Naive thymus-derived CD4-positive, alpha-beta T cell (primary cell): ENCODE results near the gene HSPA6. TPM values are rescaled to one million over a fixed set of nuclear protein-coding genes. Genes with fewer than 3 reads are reported as not detected.

Experiments
- ATAC-seq: fragments of 150-1000 bp; cut with Tn5 transposase; 2 replicates; pipeline ENCODE4 v1.10.0; 2021; ENCODE audit warnings: mild to moderate bottlenecking, moderate library complexity
- CTCF ChIA-PET: fragments of 350-600 bp; sonication (Branson Sonifier 250); formaldehyde crosslinking; loops from one replicate; lab custom pipeline; 2021; ENCODE audit warnings: antibody characterized with exemption; lab: Charles Lee
- POLR2A ChIA-PET: fragments of 350-600 bp; sonication (Branson Sonifier 250); formaldehyde crosslinking; loops from one replicate; lab custom pipeline; 2021; ENCODE audit warnings: antibody characterized with exemption, inconsistent platforms; lab: Charles Lee
- DNase-seq, 9 donors: peaks; one replicate each; pipeline versions ENCODE4 v3.0.0 to v3.0.0-alpha.2; 2020 to 2022; ENCODE audit warnings: mixed read lengths in 1 of 9
- H3K27ac ChIP-seq: one replicate; pipeline ENCODE4 v1.7.0; 2013; ENCODE audit warnings: mild to moderate bottlenecking, low read depth, low read length, moderate library complexity
- H3K27me3 ChIP-seq, 2 donors: one replicate each; pipeline ENCODE4 v1.7.0; 2013; ENCODE audit warnings: low read length in 2 of 2, mild to moderate bottlenecking in 2 of 2, moderate library complexity in 2 of 2; ENCODE audit not compliant: control insufficient read depth in 2 of 2, insufficient read depth in 2 of 2
- H3K36me3 ChIP-seq, 3 experiments: 1 replicate in 2 of 3; 2 replicates in 1 of 3; pipeline ENCODE4 v1.7.0; 2013; ENCODE audit warnings: low read length in 3 of 3, mild to moderate bottlenecking in 3 of 3, moderate library complexity in 1 of 3; ENCODE audit not compliant: insufficient read depth in 3 of 3, control insufficient read depth in 2 of 3
- H3K4me1 ChIP-seq, 2 donors: one replicate each; pipeline ENCODE4 v1.7.0; 2013; ENCODE audit warnings: low read length in 2 of 2, mild to moderate bottlenecking in 2 of 2, moderate library complexity in 1 of 2; ENCODE audit not compliant: control insufficient read depth in 2 of 2, insufficient read depth in 2 of 2
- H3K4me3 ChIP-seq: 2 replicates; pipeline ENCODE4 v1.7.0; 2013; ENCODE audit warnings: mild to moderate bottlenecking, low read length
- H3K9me3 ChIP-seq, 3 experiments: 1 replicate in 2 of 3; 2 replicates in 1 of 3; pipeline ENCODE4 v1.7.0; 2013; ENCODE audit warnings: low read length in 3 of 3; ENCODE audit not compliant: control insufficient read depth in 2 of 3
- H3K27ac Mint-ChIP-seq, 9 donors: one replicate each; pipeline ENCODE4 v1.8.0; 2020 to 2022; ENCODE audit warnings: mixed read lengths in 9 of 9, mild to moderate bottlenecking in 8 of 9, moderate library complexity in 5 of 9, inconsistent platforms in 2 of 9
- H3K27me3 Mint-ChIP-seq, 5 donors: one replicate each; pipeline ENCODE4 v1.8.0; 2021 to 2022; ENCODE audit warnings: mixed read lengths in 5 of 5, mild to moderate bottlenecking in 1 of 5
- H3K36me3 Mint-ChIP-seq, 5 donors: one replicate each; pipeline ENCODE4 v1.8.0; 2020 to 2022; ENCODE audit warnings: mixed read lengths in 5 of 5, mild to moderate bottlenecking in 3 of 5, inconsistent platforms in 1 of 5
- H3K4me1 Mint-ChIP-seq, 7 donors: one replicate each; pipeline ENCODE4 v1.8.0; 2020 to 2022; ENCODE audit warnings: mixed read lengths in 7 of 7, mild to moderate bottlenecking in 3 of 7, inconsistent platforms in 1 of 7
- H3K4me3 Mint-ChIP-seq, 10 donors: one replicate each; pipeline ENCODE4 v1.8.0; 2020 to 2022; ENCODE audit warnings: mild to moderate bottlenecking in 10 of 10, mixed read lengths in 10 of 10, moderate library complexity in 6 of 10, inconsistent platforms in 2 of 10
- H3K9me3 Mint-ChIP-seq, 11 donors: one replicate each; pipeline ENCODE4 v1.8.0; 2020 to 2022; ENCODE audit warnings: mixed read lengths in 11 of 11, mild to moderate bottlenecking in 4 of 11, inconsistent platforms in 1 of 11, moderate library complexity in 1 of 11
- intact Hi-C, 2 donors: fragments of 100-400 bp; cut with micrococcal nuclease; formaldehyde crosslinking; loops; one replicate each; pipeline ENCODE4 v1.15.1; 2023
- polyA plus RNA-seq, 2 donors: library from polyadenylated mRNA; unstranded; fragments of 300-500 nt; fragmentation: Illumina TruSeq; gene quantifications; one replicate each; pipeline ENCODE4 v1.2.3, GENCODE V29; 2021
- total RNA-seq, 6 experiments: library from RNA in 5 of 6; stranded (reverse) in 5 of 6; gene quantifications; 1 replicate in 5 of 6; 2 replicates in 1 of 6; pipeline ENCODE4 v1.2.3 and lab custom pipeline; 2021 to 2026

Gene HSPA6
- total and polyA plus RNA-seq, 7 experiments from 2014 or later, result 0.32 to 3.5 (median 0.89) TPM; not detected in 2

GRCh38 chr1:161483361-161483760 lies 41.0 kb upstream of the HSPA6 start:
- Mint-ChIP-seq H3K4me3 (no peak overlapping the region), H3K27me3 (peaks cover 3 to 20% (median 15%) of the 10 kb centered on the region in 5 donors), H3K27ac (no peak overlapping the region), H3K9me3 (peaks cover 0 to 3% (median 0%) of the 10 kb centered on the region in 11 donors), H3K4me1 (peaks cover 0 to 4% (median 0%) of the 10 kb centered on the region in 7 donors), H3K36me3 (no peaks in the 10 kb centered on the region)
- Histone ChIP-seq H3K27me3 (no peaks in the 10 kb centered on the region), H3K4me1 (no peaks in the 10 kb centered on the region), H3K4me3 (no peak overlapping the region), H3K9me3 (no peaks in the 10 kb centered on the region), H3K27ac (no peak overlapping the region), H3K36me3 (no peaks in the 10 kb centered on the region)
- POLR2A ChIA-PET, result no interaction called here
- no peak for ATAC-seq
- no peak for DNase-seq
- intact Hi-C loops, result loop anchor here (10.0 kb wide), 3 partner anchors 161 to 551 kb away; no protein-coding TSS in a partner anchor
- CTCF ChIA-PET, result interaction anchor here (1.3 to 1.4 kb wide), 2 partner anchors 258 to 265 kb away, joined by 4 to 6 read pairs; no protein-coding TSS in a partner anchor

GRCh38 chr1:161484613-161485012 lies 39.7 kb upstream of the HSPA6 start:
- Mint-ChIP-seq H3K36me3 (no peaks in the 10 kb centered on the region), H3K27ac (no peak overlapping the region), H3K27me3 (peaks cover 15 to 31% (median 18%) of the 10 kb centered on the region in 5 donors), H3K4me1 (peaks cover 0 to 4% (median 0%) of the 10 kb centered on the region in 7 donors), H3K4me3 (no peak overlapping the region), H3K9me3 (peaks cover 0 to 3% (median 0%) of the 10 kb centered on the region in 11 donors)
- Histone ChIP-seq H3K27me3 (no peaks in the 10 kb centered on the region), H3K9me3 (no peaks in the 10 kb centered on the region), H3K36me3 (no peaks in the 10 kb centered on the region), H3K4me3 (no peak overlapping the region), H3K4me1 (no peaks in the 10 kb centered on the region), H3K27ac (no peak overlapping the region)
- DNase-seq, result no peak
- POLR2A ChIA-PET, result no interaction called here
- intact Hi-C loops, result loop anchor here (10.0 kb wide), 3 partner anchors 160 to 550 kb away; no protein-coding TSS in a partner anchor
- CTCF ChIA-PET, result interaction anchor here (0.6 to 2.2 kb wide), 4 partner anchors 101 to 263 kb away, joined by 3 to 12 read pairs (median 4); no protein-coding TSS in a partner anchor
- peak; percentile 56 for ATAC-seq

- CTCF ChIA-PET, result interaction anchor here (0.5 to 2.5 kb wide), 6 partner anchors 10 to 1364 kb away, joined by 3 to 18 read pairs (median 6); no protein-coding TSS in a partner anchor
- Histone ChIP-seq H3K36me3 (no peaks in the 10 kb centered on the region), H3K27me3 (no peaks in the 10 kb centered on the region), H3K4me1 (no peaks in the 10 kb centered on the region), H3K9me3 (no peaks in the 10 kb centered on the region), H3K27ac (no peak overlapping the region), H3K4me3 (no peak overlapping the region)
- H3K27ac Mint-ChIP-seq, result peak overlapping the region in 1 of 9 donors; percentile 32
- H3K4me3 Mint-ChIP-seq, result no peak overlapping the region
- peaks cover 29 to 51% (median 37%) of the 10 kb centered on the region in 5 donors for H3K27me3 Mint-ChIP-seq
- H3K4me1 Mint-ChIP-seq, result peaks cover 7 to 20% (median 15%) of the 10 kb centered on the region in 7 donors
- H3K9me3 Mint-ChIP-seq, result no peaks in the 10 kb centered on the region
- no peaks in the 10 kb centered on the region for H3K36me3 Mint-ChIP-seq
- intact Hi-C loops, result loop anchor here (1.0 to 10.0 kb wide), 8 partner anchors 36 to 550 kb away; no protein-coding TSS in a partner anchor
- DNase-seq (peak in 7 of 9 donors; percentile 39 to 70 (median 59)), ATAC-seq (peak; percentile 79)
- POLR2A ChIA-PET, result no interaction called here
Observed at GRCh38 chr1:161486806-161487741, 37.3 kb upstream of the HSPA6 start.

GRCh38 chr1:161491472-161491871 lies 32.9 kb upstream of the HSPA6 start:
- Mint-ChIP-seq H3K27me3 (peaks cover 41 to 71% (median 56%) of the 10 kb centered on the region in 5 donors), H3K9me3 (no peaks in the 10 kb centered on the region), H3K4me3 (peak overlapping the region in 2 of 10 donors; percentile 3 to 24), H3K4me1 (peaks cover 8 to 20% (median 15%) of the 10 kb centered on the region in 7 donors), H3K36me3 (no peaks in the 10 kb centered on the region), H3K27ac (no peak overlapping the region)
- ATAC-seq, result peak; percentile 67
- Histone ChIP-seq H3K4me1 (no peaks in the 10 kb centered on the region), H3K4me3 (no peak overlapping the region), H3K9me3 (no peaks in the 10 kb centered on the region), H3K27me3 (no peaks in the 10 kb centered on the region), H3K36me3 (no peaks in the 10 kb centered on the region), H3K27ac (no peak overlapping the region)
- peak in 1 of 9 donors; percentile 16 for DNase-seq
- ChIA-PET POLR2A (no interaction called here), CTCF (interaction anchor here (1.1 kb wide), 1 partner anchor 25 kb away, joined by 3 read pairs; no protein-coding TSS in a partner anchor)
- intact Hi-C loops, result no loop called here

DNA sequence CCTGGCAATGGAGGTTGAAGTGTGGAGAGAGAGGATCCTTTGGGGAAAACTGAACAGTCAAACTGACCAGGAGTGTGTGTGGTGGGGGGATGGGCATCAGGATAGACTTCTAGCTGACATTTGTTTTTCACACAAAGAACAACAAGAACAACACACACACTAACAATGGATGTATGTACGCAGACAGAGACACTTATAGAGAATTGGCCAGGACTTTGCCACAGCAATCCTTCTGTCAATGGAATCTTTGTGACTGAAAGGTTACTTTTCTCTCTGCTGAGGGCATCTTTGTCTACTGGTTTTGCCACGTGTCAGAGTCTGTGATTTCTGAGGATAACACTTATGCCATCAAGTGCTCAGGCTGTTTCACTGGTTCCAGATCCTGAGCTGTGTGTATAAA lies 31.5 kb upstream of the HSPA6 start:
- CTCF ChIA-PET, result interaction anchor here (0.6 kb wide), 1 partner anchor 648 kb away, joined by 4 read pairs; no protein-coding TSS in a partner anchor
- POLR2A ChIA-PET, result no interaction called here
- no peak for DNase-seq
- no peaks in the 10 kb centered on the region for H3K9me3 Mint-ChIP-seq
- Histone ChIP-seq H3K9me3 (no peaks in the 10 kb centered on the region), H3K27me3 (peaks cover 0 to 3% of the 10 kb centered on the region in 2 donors), H3K4me3 (no peak overlapping the region), H3K36me3 (no peaks in the 10 kb centered on the region), H3K4me1 (no peaks in the 10 kb centered on the region), H3K27ac (no peak overlapping the region)
- intact Hi-C loops, result no loop called here
- H3K4me3 Mint-ChIP-seq, result no peak overlapping the region
- peaks cover 49 to 75% (median 68%) of the 10 kb centered on the region in 5 donors for H3K27me3 Mint-ChIP-seq
- H3K27ac Mint-ChIP-seq, result no peak overlapping the region
- H3K36me3 Mint-ChIP-seq, result no peaks in the 10 kb centered on the region
- H3K4me1 Mint-ChIP-seq, result peaks cover 5 to 18% (median 15%) of the 10 kb centered on the region in 7 donors
- ATAC-seq, result no peak

- DNase-seq, result no peak
- H3K27me3 ChIP-seq, result peaks cover 0 to 3% of the 10 kb centered on the region in 2 donors
- no peaks in the 10 kb centered on the region for H3K9me3 Mint-ChIP-seq
- no peaks in the 10 kb centered on the region for H3K4me1 ChIP-seq
- peaks cover 8 to 20% (median 15%) of the 10 kb centered on the region in 7 donors for H3K4me1 Mint-ChIP-seq
- no peaks in the 10 kb centered on the region for H3K36me3 ChIP-seq
- ChIA-PET CTCF (no interaction called here), POLR2A (no interaction called here)
- H3K36me3 Mint-ChIP-seq, result no peaks in the 10 kb centered on the region
- H3K27ac ChIP-seq, result no peak overlapping the region
- ATAC-seq, result no peak
- no peak overlapping the region for H3K4me3 Mint-ChIP-seq
- H3K9me3 ChIP-seq, result no peaks in the 10 kb centered on the region
- no peak overlapping the region for H3K27ac Mint-ChIP-seq
- intact Hi-C loops, result no loop called here
- no peak overlapping the region for H3K4me3 ChIP-seq
- peaks cover 44 to 74% (median 68%) of the 10 kb centered on the region in 5 donors for H3K27me3 Mint-ChIP-seq
Observed at GRCh38 chr1:161494091-161494735, 30.1 kb upstream of the HSPA6 start.
